ENCODE data around the gene NKX2-4. TPM values are rescaled to one million over a fixed set of nuclear protein-coding genes. Genes with fewer than 3 reads are reported as not detected.
"Not testable (repeated sequence)": the region's sequence is repeated elsewhere in the genome, so short reads cannot be mapped to it uniquely, and the experiment has no call there.

NKX2-4 gene
- total and polyA plus RNA-seq, 2 donors: under 0.01 TPM; not detected in 1

- 98% methylated on average over 3 of the region's 3 CpGs for WGBS
- H3K36me3 ChIP-seq (ENCODE audit: control insufficient read depth in 2 of 2, insufficient read depth in 2 of 2, low read length in 1 of 2): peaks cover 4% of the 10 kb centered on the region in 2 donors
- no peaks in the 10 kb centered on the region for H3K4me1 ChIP-seq (ENCODE audit: control insufficient read depth in 2 of 2, insufficient read depth in 2 of 2, low read length in 2 of 2)
Measured at GRCh38 chr20:21376626-21377025, 20.7 kb downstream of the NKX2-4 start.

GRCh38 chr20:21373436-21373835 is 23.9 kb downstream of the NKX2-4 start:
- no peak overlapping the region for H3K4me3 ChIP-seq (ENCODE audit: low read length in 2 of 2)
- no peaks in the 10 kb centered on the region for H3K9me3 ChIP-seq (ENCODE audit: control insufficient read depth in 2 of 2, insufficient read depth in 1 of 2, low read length in 1 of 2)
- WGBS: 99% methylated on average over 1 of the region's 1 CpG
- peaks cover 0 to 17% of the 10 kb centered on the region in 2 donors for H3K36me3 ChIP-seq (ENCODE audit: control insufficient read depth in 2 of 2, insufficient read depth in 2 of 2, low read length in 1 of 2)
- no peak overlapping the region for H3K27ac ChIP-seq (ENCODE audit: low read depth in 1 of 2, low read length in 1 of 2)
- no peaks in the 10 kb centered on the region for H3K27me3 ChIP-seq (ENCODE audit: control insufficient read depth in 2 of 2, insufficient read depth in 1 of 2, low read length in 1 of 2)
- DNase-seq (ENCODE audit: low read depth in 6 of 9, low spot score in 9 of 9): no peak
- no peaks in the 10 kb centered on the region for H3K4me1 ChIP-seq (ENCODE audit: control insufficient read depth in 2 of 2, insufficient read depth in 2 of 2, low read length in 2 of 2)

More at GRCh38 chr20:21376626-21377025, 20.7 kb downstream of the NKX2-4 start:
- Histone ChIP-seq H3K27ac (ENCODE audit: low read depth in 1 of 2, low read length in 1 of 2) (no peak overlapping the region), H3K4me3 (ENCODE audit: low read length in 2 of 2) (no peak overlapping the region), H3K27me3 (ENCODE audit: control insufficient read depth in 2 of 2, insufficient read depth in 1 of 2, low read length in 1 of 2) (no peaks in the 10 kb centered on the region), H3K9me3 (ENCODE audit: control insufficient read depth in 2 of 2, insufficient read depth in 1 of 2, low read length in 1 of 2) (no peaks in the 10 kb centered on the region)
- no peak for DNase-seq (ENCODE audit: low read depth in 6 of 9, low spot score in 9 of 9)

GRCh38 chr20:21372016-21372415 is 25.3 kb downstream of the NKX2-4 start:
- DNase-seq (ENCODE audit: low read depth in 6 of 9, low spot score in 9 of 9): no peak
- WGBS: 99% methylated on average over 2 of the region's 2 CpGs
- Histone ChIP-seq H3K27ac (ENCODE audit: low read depth in 1 of 2, low read length in 1 of 2) (no peak overlapping the region), H3K36me3 (ENCODE audit: control insufficient read depth in 2 of 2, insufficient read depth in 2 of 2, low read length in 1 of 2) (peaks cover 0 to 14% of the 10 kb centered on the region in 2 donors), H3K4me3 (ENCODE audit: low read length in 2 of 2) (no peak overlapping the region), H3K27me3 (ENCODE audit: control insufficient read depth in 2 of 2, insufficient read depth in 1 of 2, low read length in 1 of 2) (no peaks in the 10 kb centered on the region), H3K9me3 (ENCODE audit: control insufficient read depth in 2 of 2, insufficient read depth in 1 of 2, low read length in 1 of 2) (no peaks in the 10 kb centered on the region), H3K4me1 (ENCODE audit: control insufficient read depth in 2 of 2, insufficient read depth in 2 of 2, low read length in 2 of 2) (no peaks in the 10 kb centered on the region)

- no peak overlapping the region for H3K4me3 ChIP-seq (ENCODE audit: low read length in 2 of 2)
- H3K36me3 ChIP-seq (ENCODE audit: control insufficient read depth in 2 of 2, insufficient read depth in 2 of 2, low read length in 1 of 2): peaks cover 0 to 17% of the 10 kb centered on the region in 2 donors
- H3K27me3 ChIP-seq (ENCODE audit: control insufficient read depth in 2 of 2, insufficient read depth in 1 of 2, low read length in 1 of 2): no peaks in the 10 kb centered on the region
- no peaks in the 10 kb centered on the region for H3K4me1 ChIP-seq (ENCODE audit: control insufficient read depth in 2 of 2, insufficient read depth in 2 of 2, low read length in 2 of 2)
- no peak overlapping the region for H3K27ac ChIP-seq (ENCODE audit: low read depth in 1 of 2, low read length in 1 of 2)
- no peaks in the 10 kb centered on the region for H3K9me3 ChIP-seq (ENCODE audit: control insufficient read depth in 2 of 2, insufficient read depth in 1 of 2, low read length in 1 of 2)
- DNase-seq (ENCODE audit: low read depth in 6 of 9, low spot score in 9 of 9): no peak
- WGBS: 91% methylated on average over 1 of the region's 1 CpG
Measured at GRCh38 chr20:21371193-21371592, 26.1 kb downstream of the NKX2-4 start.

GRCh38 chr20:21368791-21369190 is 28.5 kb downstream of the NKX2-4 start:
- H3K9me3 ChIP-seq (ENCODE audit: control insufficient read depth in 2 of 2, insufficient read depth in 1 of 2, low read length in 1 of 2): no peaks in the 10 kb centered on the region
- H3K4me1 ChIP-seq (ENCODE audit: control insufficient read depth in 2 of 2, insufficient read depth in 2 of 2, low read length in 2 of 2): no peaks in the 10 kb centered on the region
- no peak overlapping the region for H3K27ac ChIP-seq (ENCODE audit: low read depth in 1 of 2, low read length in 1 of 2)
- no peak for DNase-seq (ENCODE audit: low read depth in 6 of 9, low spot score in 9 of 9)
- no peak overlapping the region for H3K4me3 ChIP-seq (ENCODE audit: low read length in 2 of 2)
- H3K27me3 ChIP-seq (ENCODE audit: control insufficient read depth in 2 of 2, insufficient read depth in 1 of 2, low read length in 1 of 2): no peaks in the 10 kb centered on the region
- H3K36me3 ChIP-seq (ENCODE audit: control insufficient read depth in 2 of 2, insufficient read depth in 2 of 2, low read length in 1 of 2): peaks cover 3 to 29% of the 10 kb centered on the region in 2 donors
- 49% methylated on average over 2 of the region's 2 CpGs for WGBS

- 97% methylated on average over 9 of the region's 9 CpGs for WGBS
- peaks cover 7 to 38% of the 10 kb centered on the region in 2 donors for H3K36me3 ChIP-seq (ENCODE audit: control insufficient read depth in 2 of 2, insufficient read depth in 2 of 2, low read length in 1 of 2)
- not testable (repeated sequence) for H3K4me1 ChIP-seq (ENCODE audit: control insufficient read depth in 2 of 2, insufficient read depth in 2 of 2, low read length in 2 of 2); H3K4me3 ChIP-seq (ENCODE audit: low read length in 2 of 2); H3K27ac ChIP-seq (ENCODE audit: low read depth in 1 of 2, low read length in 1 of 2); H3K9me3 ChIP-seq (ENCODE audit: control insufficient read depth in 2 of 2, insufficient read depth in 1 of 2, low read length in 1 of 2); H3K27me3 ChIP-seq (ENCODE audit: control insufficient read depth in 2 of 2, insufficient read depth in 1 of 2, low read length in 1 of 2); DNase-seq (ENCODE audit: low read depth in 6 of 9, low spot score in 9 of 9)
Measured at GRCh38 chr20:21366273-21366672, 31.1 kb downstream of the NKX2-4 start.

GRCh38 chr20:21365771-21366170 is 31.6 kb downstream of the NKX2-4 start:
- Histone ChIP-seq H3K27me3 (ENCODE audit: control insufficient read depth in 2 of 2, insufficient read depth in 1 of 2, low read length in 1 of 2) (no peaks in the 10 kb centered on the region), H3K4me1 (ENCODE audit: control insufficient read depth in 2 of 2, insufficient read depth in 2 of 2, low read length in 2 of 2) (no peaks in the 10 kb centered on the region), H3K27ac (ENCODE audit: low read depth in 1 of 2, low read length in 1 of 2) (no peak overlapping the region), H3K4me3 (ENCODE audit: low read length in 2 of 2) (no peak overlapping the region), H3K36me3 (ENCODE audit: control insufficient read depth in 2 of 2, insufficient read depth in 2 of 2, low read length in 1 of 2) (peaks cover 7 to 37% of the 10 kb centered on the region in 2 donors), H3K9me3 (ENCODE audit: control insufficient read depth in 2 of 2, insufficient read depth in 1 of 2, low read length in 1 of 2) (no peaks in the 10 kb centered on the region)
- over 99% methylated on average over 3 of the region's 3 CpGs for WGBS
- no peak for DNase-seq (ENCODE audit: low read depth in 6 of 9, low spot score in 9 of 9)

GRCh38 chr20:21364413-21364812 is 32.9 kb downstream of the NKX2-4 start:
- Histone ChIP-seq H3K36me3 (ENCODE audit: control insufficient read depth in 2 of 2, insufficient read depth in 2 of 2, low read length in 1 of 2) (peaks cover 10 to 42% of the 10 kb centered on the region in 2 donors), H3K4me1 (ENCODE audit: control insufficient read depth in 2 of 2, insufficient read depth in 2 of 2, low read length in 2 of 2) (no peaks in the 10 kb centered on the region), H3K9me3 (ENCODE audit: control insufficient read depth in 2 of 2, insufficient read depth in 1 of 2, low read length in 1 of 2) (no peaks in the 10 kb centered on the region), H3K4me3 (ENCODE audit: low read length in 2 of 2) (no peak overlapping the region), H3K27ac (ENCODE audit: low read depth in 1 of 2, low read length in 1 of 2) (no peak overlapping the region), H3K27me3 (ENCODE audit: control insufficient read depth in 2 of 2, insufficient read depth in 1 of 2, low read length in 1 of 2) (no peaks in the 10 kb centered on the region)
- DNase-seq (ENCODE audit: low read depth in 6 of 9, low spot score in 9 of 9): no peak
- 96% methylated on average over 6 of the region's 6 CpGs for WGBS

GRCh38 chr20:21361266-21361665 is 36.1 kb downstream of the NKX2-4 start:
- DNase-seq (ENCODE audit: low read depth in 6 of 9, low spot score in 9 of 9): no peak
- no peaks in the 10 kb centered on the region for H3K27me3 ChIP-seq (ENCODE audit: control insufficient read depth in 2 of 2, insufficient read depth in 1 of 2, low read length in 1 of 2)
- peaks cover 10 to 54% of the 10 kb centered on the region in 2 donors for H3K36me3 ChIP-seq (ENCODE audit: control insufficient read depth in 2 of 2, insufficient read depth in 2 of 2, low read length in 1 of 2)
- H3K27ac ChIP-seq (ENCODE audit: low read depth in 1 of 2, low read length in 1 of 2): no peak overlapping the region
- WGBS: 74% methylated on average over 2 of the region's 2 CpGs
- H3K4me3 ChIP-seq (ENCODE audit: low read length in 2 of 2): no peak overlapping the region
- no peaks in the 10 kb centered on the region for H3K9me3 ChIP-seq (ENCODE audit: control insufficient read depth in 2 of 2, insufficient read depth in 1 of 2, low read length in 1 of 2)
- H3K4me1 ChIP-seq (ENCODE audit: control insufficient read depth in 2 of 2, insufficient read depth in 2 of 2, low read length in 2 of 2): no peaks in the 10 kb centered on the region

GRCh38 chr20:21360705-21361104 is 36.6 kb downstream of the NKX2-4 start:
- 90% methylated on average over 1 of the region's 1 CpG for WGBS
- no peaks in the 10 kb centered on the region for H3K27me3 ChIP-seq (ENCODE audit: control insufficient read depth in 2 of 2, insufficient read depth in 1 of 2, low read length in 1 of 2)
- H3K27ac ChIP-seq (ENCODE audit: low read depth in 1 of 2, low read length in 1 of 2): no peak overlapping the region
- H3K4me1 ChIP-seq (ENCODE audit: control insufficient read depth in 2 of 2, insufficient read depth in 2 of 2, low read length in 2 of 2): no peaks in the 10 kb centered on the region
- H3K36me3 ChIP-seq (ENCODE audit: control insufficient read depth in 2 of 2, insufficient read depth in 2 of 2, low read length in 1 of 2): peaks cover 10 to 54% of the 10 kb centered on the region in 2 donors
- no peak for DNase-seq (ENCODE audit: low read depth in 6 of 9, low spot score in 9 of 9)
- no peak overlapping the region for H3K4me3 ChIP-seq (ENCODE audit: low read length in 2 of 2)
- no peaks in the 10 kb centered on the region for H3K9me3 ChIP-seq (ENCODE audit: control insufficient read depth in 2 of 2, insufficient read depth in 1 of 2, low read length in 1 of 2)
